Measurements from ENCODE around the gene GINS1. TPM values are rescaled to one million over a fixed set of nuclear protein-coding genes. Genes with fewer than 3 reads are reported as not detected.

GINS1 gene
- total and polyA plus RNA-seq, 7 donors, result 0.28 to 7.6 (median 1.2) TPM

- no peak overlapping the region for H3K4me3 ChIP-seq
- no peaks in the 10 kb centered on the region for H3K4me1 ChIP-seq
- TF ChIP-seq POLR2A (IDR thresholded peaks at IDR 0.05) (no peak), CTCF (IDR thresholded peaks at IDR 0.05) (no peak), EP300 (IDR thresholded peaks at IDR 0.05) (no peak), POLR2AphosphoS5 (IDR thresholded peaks at IDR 0.05) (no peak)
- no peaks in the 10 kb centered on the region for H3K27me3 ChIP-seq
- H3K9me3 ChIP-seq, result no peaks in the 10 kb centered on the region
- intact Hi-C loops (cut with DNase I), result no loop called here
- peaks cover 0 to 62% (median 10%) of the 10 kb centered on the region in 4 donors for H3K36me3 ChIP-seq
- DNase-seq, result no peak
- no peak overlapping the region for H3K27ac ChIP-seq
- WGBS, 2 donors, result 46 to 67% methylated on average over 2 of the region's 2 CpGs
Observed at GRCh38 chr20:25487306-25487705, 79.8 kb downstream of the GINS1 start.

DNA sequence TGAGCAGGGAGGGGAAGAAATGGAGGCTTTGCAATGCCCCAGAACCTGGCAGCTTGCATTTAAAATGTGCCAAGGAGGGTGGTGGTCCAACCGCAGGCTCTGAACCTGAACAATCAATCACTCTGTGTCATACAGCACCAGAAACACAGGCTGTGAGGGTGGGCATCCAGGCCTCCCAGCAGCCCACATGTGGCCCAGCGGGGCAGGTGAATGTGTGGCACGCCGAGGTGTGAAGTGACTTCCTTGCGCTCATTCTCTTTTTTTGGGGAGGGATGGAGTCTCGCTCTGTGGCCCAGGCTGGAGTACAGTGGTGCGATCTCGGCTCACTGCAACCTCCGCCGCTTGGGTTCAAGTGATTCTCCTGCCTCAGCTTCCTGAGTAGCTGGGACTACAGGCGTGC is 80.5 kb downstream of the GINS1 start:
- Histone ChIP-seq H3K4me3 (no peak overlapping the region), H3K9me3 (no peaks in the 10 kb centered on the region), H3K27me3 (no peaks in the 10 kb centered on the region), H3K27ac (no peak overlapping the region), H3K36me3 (peaks cover 0 to 66% (median 10%) of the 10 kb centered on the region in 4 donors), H3K4me1 (no peaks in the 10 kb centered on the region)
- no peak for TF ChIP-seq CTCF (IDR thresholded peaks at IDR 0.05)
- TF ChIP-seq EP300 (IDR thresholded peaks at IDR 0.05), result no peak
- no peak for TF ChIP-seq POLR2AphosphoS5 (IDR thresholded peaks at IDR 0.05)
- TF ChIP-seq POLR2A (IDR thresholded peaks at IDR 0.05), result no peak
- intact Hi-C loops (cut with DNase I), result no loop called here
- WGBS, 2 donors, result 96 to 98% methylated on average over 11 of the region's 11 CpGs
- DNase-seq, result no peak

- no peak overlapping the region for H3K27ac ChIP-seq
- no peaks in the 10 kb centered on the region for H3K27me3 ChIP-seq
- no peaks in the 10 kb centered on the region for H3K9me3 ChIP-seq
- H3K4me1 ChIP-seq, result no peaks in the 10 kb centered on the region
- WGBS, 2 donors, result 93 to 95% methylated on average over 15 of the region's 15 CpGs
- peaks cover 0 to 62% (median 10%) of the 10 kb centered on the region in 4 donors for H3K36me3 ChIP-seq
- TF ChIP-seq POLR2AphosphoS5 (IDR thresholded peaks at IDR 0.05) (no peak), CTCF (IDR thresholded peaks at IDR 0.05) (no peak), POLR2A (IDR thresholded peaks at IDR 0.05) (no peak), EP300 (IDR thresholded peaks at IDR 0.05) (no peak)
- no peak for DNase-seq
- intact Hi-C loops (cut with DNase I), result no loop called here
- H3K4me3 ChIP-seq, result no peak overlapping the region
Observed at GRCh38 chr20:25489221-25489871, 81.9 kb downstream of the GINS1 start.

DNA sequence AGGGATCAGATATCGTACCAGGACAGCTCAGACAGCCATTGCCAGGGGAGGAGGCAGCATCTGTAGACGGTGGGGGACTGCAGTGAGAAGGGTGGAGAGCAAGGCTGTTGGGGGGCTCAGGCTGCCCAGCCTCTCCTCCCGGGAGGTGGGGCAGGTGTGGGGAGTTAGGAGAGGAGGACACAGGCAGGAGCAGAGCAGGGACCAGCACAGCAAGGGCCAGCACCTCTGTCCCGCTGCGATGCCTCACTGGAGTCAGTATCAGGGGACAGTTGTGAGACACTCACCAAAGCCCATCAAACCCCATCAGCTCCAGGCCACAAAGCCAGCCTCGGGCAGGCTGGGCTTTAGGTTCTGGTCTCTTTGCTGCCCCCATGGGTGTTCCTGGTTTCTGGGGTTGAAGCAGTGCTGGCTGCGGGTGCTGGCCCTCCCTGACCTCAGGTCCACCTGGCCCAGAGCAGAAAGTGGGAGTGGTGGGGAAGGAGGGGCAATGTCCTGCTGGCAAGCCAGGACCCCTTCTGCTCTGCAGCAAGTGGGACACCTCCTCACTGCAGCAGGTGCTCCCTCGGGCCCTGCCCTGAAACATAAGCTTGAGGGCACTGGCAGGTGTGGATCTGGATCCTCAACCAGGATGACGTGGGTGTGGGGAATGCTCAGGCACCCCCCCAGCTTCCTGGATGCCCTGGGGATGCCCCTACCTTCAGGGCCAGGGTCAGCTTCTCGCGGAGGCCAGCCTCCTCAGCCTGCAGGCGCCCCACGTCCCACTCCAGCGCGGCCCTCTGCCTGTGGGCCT is 83.4 kb downstream of the GINS1 start:
- Histone ChIP-seq H3K4me1 (no peaks in the 10 kb centered on the region), H3K27me3 (no peaks in the 10 kb centered on the region), H3K36me3 (peaks cover 0 to 52% (median 10%) of the 10 kb centered on the region in 4 donors), H3K27ac (no peak overlapping the region), H3K4me3 (no peak overlapping the region), H3K9me3 (no peaks in the 10 kb centered on the region)
- TF ChIP-seq POLR2AphosphoS5 (IDR thresholded peaks at IDR 0.05) (no peak), EP300 (IDR thresholded peaks at IDR 0.05) (no peak), POLR2A (IDR thresholded peaks at IDR 0.05) (no peak), CTCF (IDR thresholded peaks at IDR 0.05) (no peak)
- no peak for DNase-seq
- 92 to 93% methylated on average over 15 of the region's 15 CpGs for WGBS, 2 donors
- intact Hi-C loops (cut with DNase I), result no loop called here
